ENCODE measurements around the gene IL11. TPM values are rescaled to one million over a fixed set of nuclear protein-coding genes. Genes with fewer than 3 reads are reported as not detected.

The IL11 gene
- total RNA-seq, 2 donors from 2014 or later = not detected

GRCh38 chr19:55358943-55359908 lies 11.0 kb downstream of the IL11 start:
- DNase-seq = no peak
- no peak for ATAC-seq
- intact Hi-C loops (cut with DNase I) = no loop called here

- no peak for DNase-seq
- no peak for ATAC-seq
- intact Hi-C loops (cut with DNase I) = no loop called here
Measured at GRCh38 chr19:55358493-55358892, 11.8 kb downstream of the IL11 start.

GRCh38 chr19:55355213-55355821 lies 14.9 kb downstream of the IL11 start:
- intact Hi-C loops (cut with DNase I) = no loop called here
- ATAC-seq (no peak), DNase-seq (no peak)

- ATAC-seq = no peak
- no peak for DNase-seq
- intact Hi-C loops (cut with DNase I) = no loop called here
Measured at GRCh38 chr19:55354698-55355212, 15.5 kb downstream of the IL11 start, which contains the start of gene COX6B2. TSS of gene COX6B2 (minus strand) at chr19:55354719. CDS start at chr19:55354521, 198 bp downstream.

- intact Hi-C loops (cut with DNase I) = no loop called here
- ATAC-seq (peak; percentile 82 to 90), DNase-seq (peak; percentile 80)
Measured at GRCh38 chr19:55353803-55354697, 16.2 kb downstream of the IL11 start.

- ATAC-seq = no peak
- intact Hi-C loops (cut with DNase I) = no loop called here
- DNase-seq = no peak
Measured at GRCh38 chr19:55353356-55353802, 16.9 kb downstream of the IL11 start.

- DNase-seq (no peak), ATAC-seq (no peak)
- intact Hi-C loops (cut with DNase I) = no loop called here
Measured at GRCh38 chr19:55352549-55353145, 17.6 kb downstream of the IL11 start.

- intact Hi-C loops (cut with DNase I) = no loop called here
- DNase-seq (no peak), ATAC-seq (no peak)
Measured at GRCh38 chr19:55352040-55352439, 18.2 kb downstream of the IL11 start.

- DNase-seq = no peak
- intact Hi-C loops (cut with DNase I) = no loop called here
- ATAC-seq = no peak
Measured at GRCh38 chr19:55350620-55351315, 19.5 kb downstream of the IL11 start.

GRCh38 chr19:55348317-55349034 lies 21.8 kb downstream of the IL11 start:
- no peak for ATAC-seq
- DNase-seq = no peak
- intact Hi-C loops (cut with DNase I) = no loop called here

- DNase-seq (no peak), ATAC-seq (no peak)
- intact Hi-C loops (cut with DNase I) = no loop called here
Measured at GRCh38 chr19:55347442-55348009, 22.7 kb downstream of the IL11 start.

- ATAC-seq = no peak
- intact Hi-C loops (cut with DNase I) = no loop called here
- DNase-seq = no peak
Measured at GRCh38 chr19:55346725-55347441, 23.4 kb downstream of the IL11 start.

- peak; percentile 19 to 77 for ATAC-seq
- intact Hi-C loops (cut with DNase I) = no loop called here
Measured at GRCh38 chr19:55345818-55346724, 24.2 kb downstream of the IL11 start.

GRCh38 chr19:55345101-55345817 lies 25.0 kb downstream of the IL11 start:
- intact Hi-C loops (cut with DNase I) = no loop called here
- ATAC-seq (no peak), DNase-seq (no peak)

More at GRCh38 chr19:55345818-55346724, 24.2 kb downstream of the IL11 start:
- DNase-seq = peak; percentile 63

- intact Hi-C loops (cut with DNase I) = loop anchor here in 1 of 2 donors (5.0 kb wide), 1 partner anchor 38 kb away; the partner anchor contains the start of gene TMEM238
- no peak for DNase-seq
- no peak for ATAC-seq
Measured at GRCh38 chr19:55344444-55344843, 25.8 kb downstream of the IL11 start.

Measured in left cardiac atrium (tissue), 4 donors.